ENCODE results near the gene KLHL25.

The KLHL25 gene

GRCh38 chr15:85748176-85748575 lies 46.5 kb downstream of the KLHL25 start:
- no peak overlapping the region for H3K4me3 ChIP-seq (replicated peaks in 1 of 2; ENCODE audit: low read depth in 2 of 2, low read length in 2 of 2)
- no peak for DNase-seq (ENCODE audit: low read depth in 2 of 2)
- TF ChIP-seq CTCF (IDR thresholded peaks at IDR 0.05; ENCODE audit: low read depth, low read length), result no peak

GRCh38 chr15:85746641-85747040 lies 48.1 kb downstream of the KLHL25 start:
- no peak overlapping the region for H3K4me3 ChIP-seq (replicated peaks in 1 of 2; ENCODE audit: low read depth in 2 of 2, low read length in 2 of 2)
- no peak for DNase-seq (ENCODE audit: low read depth in 2 of 2)
- TF ChIP-seq CTCF (IDR thresholded peaks at IDR 0.05; ENCODE audit: low read depth, low read length), result no peak

DNA sequence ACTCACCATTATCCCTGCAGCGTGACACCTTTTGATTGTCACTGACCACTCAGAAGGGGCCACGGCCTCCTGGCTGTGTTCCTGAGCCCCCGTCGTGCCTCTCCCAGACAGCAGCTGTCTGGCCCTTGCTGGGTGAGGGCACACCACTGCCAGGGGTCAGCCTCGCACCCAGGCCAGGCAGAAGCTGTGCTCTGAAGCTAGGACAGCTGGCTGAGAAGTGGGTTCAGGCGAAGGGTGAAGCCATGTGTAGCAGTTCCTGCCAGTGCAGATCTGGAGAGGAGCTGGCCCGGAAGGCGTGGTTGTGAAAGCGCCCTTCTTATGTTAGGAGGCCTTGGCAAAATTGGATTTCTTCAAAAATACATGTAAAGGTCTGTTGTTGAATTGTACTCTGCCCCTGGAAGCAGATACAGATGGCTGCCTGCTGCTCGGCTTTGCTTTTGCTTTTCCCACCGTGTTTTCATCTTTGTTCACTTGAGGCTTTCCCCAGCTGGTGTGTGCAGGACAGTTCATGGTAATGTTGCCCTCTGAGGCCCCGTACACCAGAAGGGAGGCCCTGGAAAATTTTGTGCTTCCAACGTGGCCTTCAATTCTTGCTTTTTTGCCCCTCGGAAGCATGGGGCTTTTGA lies 49.1 kb downstream of the KLHL25 start:
- no peak for DNase-seq (ENCODE audit: low read depth in 2 of 2)
- H3K4me3 ChIP-seq (replicated peaks in 1 of 2; ENCODE audit: low read depth in 2 of 2, low read length in 2 of 2), result no peak overlapping the region
- TF ChIP-seq CTCF (IDR thresholded peaks at IDR 0.05; ENCODE audit: low read depth, low read length), result no peak

GRCh38 chr15:85745023-85745422 lies 49.7 kb downstream of the KLHL25 start:
- H3K4me3 ChIP-seq (replicated peaks in 1 of 2; ENCODE audit: low read depth in 2 of 2, low read length in 2 of 2), result no peak overlapping the region
- no peak for TF ChIP-seq CTCF (IDR thresholded peaks at IDR 0.05; ENCODE audit: low read depth, low read length)
- DNase-seq (ENCODE audit: low read depth in 2 of 2), result no peak

GRCh38 chr15:85744579-85744978 lies 50.1 kb downstream of the KLHL25 start:
- DNase-seq (ENCODE audit: low read depth in 2 of 2), result no peak
- H3K4me3 ChIP-seq (replicated peaks in 1 of 2; ENCODE audit: low read depth in 2 of 2, low read length in 2 of 2), result no peak overlapping the region

DNA sequence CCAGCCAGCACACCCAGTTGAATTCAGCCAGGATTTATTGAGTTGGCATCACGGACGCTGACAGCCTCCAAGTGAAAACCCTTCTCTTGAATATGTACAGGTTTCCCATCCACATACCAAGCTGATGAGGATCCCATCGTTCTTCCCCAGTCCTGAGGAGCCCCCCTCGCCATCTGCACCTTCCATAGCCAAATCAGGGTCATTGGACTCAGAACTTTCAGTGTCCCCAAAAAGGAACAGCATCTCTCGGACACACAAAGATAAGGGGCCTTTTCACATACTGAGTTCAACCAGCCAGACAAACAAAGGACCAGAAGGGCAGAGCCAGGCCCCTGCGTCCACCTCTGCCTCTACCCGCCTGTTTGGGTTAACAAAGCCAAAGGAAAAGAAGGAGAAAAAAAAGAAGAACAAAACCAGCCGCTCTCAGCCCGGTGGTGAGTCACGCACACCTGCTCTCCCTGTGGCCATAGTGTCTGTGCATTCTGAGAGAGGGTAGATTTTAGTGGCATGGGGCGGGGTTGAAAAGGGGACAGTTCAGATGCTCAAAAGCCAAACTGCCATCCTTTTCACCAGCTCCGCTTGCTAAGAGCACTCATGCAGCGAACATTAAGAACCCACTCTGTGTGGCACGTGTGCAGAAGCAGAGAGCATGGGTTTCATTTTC lies 51.2 kb downstream of the KLHL25 start:
- no peak for TF ChIP-seq CTCF (IDR thresholded peaks at IDR 0.05; ENCODE audit: low read depth, low read length)
- no peak overlapping the region for H3K4me3 ChIP-seq (replicated peaks in 1 of 2; ENCODE audit: low read depth in 2 of 2, low read length in 2 of 2)
- DNase-seq (ENCODE audit: low read depth in 2 of 2), result no peak

More at GRCh38 chr15:85744579-85744978, 50.1 kb downstream of the KLHL25 start:
- no peak for TF ChIP-seq CTCF (IDR thresholded peaks at IDR 0.05; ENCODE audit: low read depth, low read length)
